NB4 (cell line): Measurements from ENCODE around the gene CCS.

Experiments used
- DNase-seq: peaks from one replicate; pipeline ENCODE4 v3.0.0; 2010; ENCODE audit warnings: low read depth
- H3K4me3 ChIP-seq: one replicate; pipeline ENCODE4 v1.5.1; 2011; ENCODE audit warnings: mild to moderate bottlenecking, low read depth, low read length, moderate library complexity
- MYC ChIP-seq: IDR thresholded peaks from 2 replicates; pipeline ENCODE4 v1.6.1; 2011; ENCODE audit warnings: low read depth, low read length
- POLR2A ChIP-seq: IDR thresholded peaks from 2 replicates; pipeline ENCODE4 v1.6.1; 2011; ENCODE audit warnings: mild to moderate bottlenecking; ENCODE audit not compliant: insufficient read length; ENCODE audit errors: extremely low read depth
- TF ChIP-seq, protein P1 (sequence below): IDR thresholded peaks from one replicate; pipeline ENCODE4 v1.5.1; 2012; ENCODE audit warnings: low read depth, low read length
- TF ChIP-seq, protein P2 (sequence below): IDR thresholded peaks from 2 replicates; pipeline ENCODE4 v1.6.1; 2011; ENCODE audit warnings: low read depth, low read length

Gene CCS

DNA sequence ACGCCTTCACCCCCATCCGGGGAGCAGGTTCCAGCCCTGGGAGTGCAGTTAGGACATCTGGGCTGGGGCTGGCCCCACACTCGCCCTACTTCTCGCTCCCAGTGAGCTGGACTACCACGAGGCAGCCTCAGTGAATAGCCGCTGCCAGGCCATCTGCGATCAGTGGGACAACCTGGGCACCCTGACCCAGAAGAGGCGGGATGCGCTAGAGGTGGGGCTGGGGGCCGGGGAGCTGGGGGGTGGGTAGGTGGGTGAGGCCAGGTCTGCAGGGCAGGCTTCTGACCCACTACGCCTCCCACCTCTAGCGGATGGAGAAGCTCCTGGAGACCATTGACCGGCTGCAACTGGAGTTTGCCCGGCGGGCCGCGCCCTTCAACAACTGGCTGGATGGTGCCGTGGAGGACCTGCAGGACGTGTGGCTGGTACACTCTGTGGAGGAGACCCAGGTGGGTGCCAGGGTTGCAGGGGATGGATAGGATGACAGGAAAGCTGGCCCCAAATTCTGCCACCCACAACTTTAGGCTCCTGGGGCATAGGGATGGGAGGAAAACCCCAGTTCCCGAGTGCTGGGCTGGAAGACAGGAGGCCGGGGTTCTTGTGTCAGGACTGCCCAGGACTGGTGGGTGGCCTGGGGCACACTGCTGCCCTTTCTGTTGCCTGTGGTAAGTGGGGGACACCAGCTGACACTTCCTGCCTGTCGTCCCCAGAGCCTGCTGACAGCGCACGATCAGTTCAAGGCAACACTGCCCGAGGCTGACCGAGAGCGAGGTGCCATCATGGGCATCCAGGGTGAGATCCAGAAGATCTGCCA lies 32.9 kb upstream of the CCS start:
- H3K4me3 ChIP-seq, result no peak overlapping the region
- TF ChIP-seq POLR2A (no peak), MYC (no peak)
- TF ChIP-seq, protein P1, sequence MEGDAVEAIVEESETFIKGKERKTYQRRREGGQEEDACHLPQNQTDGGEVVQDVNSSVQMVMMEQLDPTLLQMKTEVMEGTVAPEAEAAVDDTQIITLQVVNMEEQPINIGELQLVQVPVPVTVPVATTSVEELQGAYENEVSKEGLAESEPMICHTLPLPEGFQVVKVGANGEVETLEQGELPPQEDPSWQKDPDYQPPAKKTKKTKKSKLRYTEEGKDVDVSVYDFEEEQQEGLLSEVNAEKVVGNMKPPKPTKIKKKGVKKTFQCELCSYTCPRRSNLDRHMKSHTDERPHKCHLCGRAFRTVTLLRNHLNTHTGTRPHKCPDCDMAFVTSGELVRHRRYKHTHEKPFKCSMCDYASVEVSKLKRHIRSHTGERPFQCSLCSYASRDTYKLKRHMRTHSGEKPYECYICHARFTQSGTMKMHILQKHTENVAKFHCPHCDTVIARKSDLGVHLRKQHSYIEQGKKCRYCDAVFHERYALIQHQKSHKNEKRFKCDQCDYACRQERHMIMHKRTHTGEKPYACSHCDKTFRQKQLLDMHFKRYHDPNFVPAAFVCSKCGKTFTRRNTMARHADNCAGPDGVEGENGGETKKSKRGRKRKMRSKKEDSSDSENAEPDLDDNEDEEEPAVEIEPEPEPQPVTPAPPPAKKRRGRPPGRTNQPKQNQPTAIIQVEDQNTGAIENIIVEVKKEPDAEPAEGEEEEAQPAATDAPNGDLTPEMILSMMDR, result no peak
- TF ChIP-seq, protein P2, sequence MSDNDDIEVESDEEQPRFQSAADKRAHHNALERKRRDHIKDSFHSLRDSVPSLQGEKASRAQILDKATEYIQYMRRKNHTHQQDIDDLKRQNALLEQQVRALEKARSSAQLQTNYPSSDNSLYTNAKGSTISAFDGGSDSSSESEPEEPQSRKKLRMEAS, result no peak
- DNase-seq, result no peak

DNA sequence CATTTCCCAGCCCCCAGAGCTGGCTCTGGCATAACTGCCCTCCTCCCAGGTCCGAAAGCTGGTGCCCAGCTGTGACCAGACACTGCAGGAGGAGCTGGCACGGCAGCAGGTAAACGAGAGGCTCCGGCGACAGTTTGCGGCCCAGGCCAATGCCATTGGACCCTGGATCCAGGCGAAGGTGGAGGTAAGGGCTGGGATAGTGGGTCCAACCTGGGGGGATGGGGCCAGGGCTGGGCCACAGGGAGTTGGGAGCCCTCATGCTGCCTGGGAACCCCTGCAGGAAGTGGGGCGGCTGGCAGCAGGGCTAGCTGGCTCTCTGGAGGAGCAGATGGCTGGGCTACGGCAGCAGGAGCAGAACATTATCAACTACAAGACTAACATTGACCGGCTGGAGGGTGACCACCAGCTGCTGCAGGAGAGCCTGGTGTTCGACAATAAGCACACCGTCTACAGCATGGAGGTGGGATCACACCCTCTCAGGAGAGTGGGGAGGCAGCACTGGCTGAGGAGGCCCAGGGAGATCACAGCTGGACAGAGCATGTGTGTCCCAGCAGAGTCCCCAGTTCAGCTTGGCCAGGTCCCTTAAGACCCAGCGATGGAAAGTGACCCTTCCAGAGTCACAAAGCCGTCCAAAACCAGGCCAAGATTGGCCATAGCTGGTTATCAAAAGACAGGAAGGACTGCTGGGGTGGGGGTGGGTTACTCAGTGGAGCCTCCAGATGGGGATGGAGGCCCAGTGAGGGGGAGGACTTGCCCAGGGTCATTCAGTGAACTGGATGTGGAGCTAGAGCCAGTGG lies 31.6 kb upstream of the CCS start:
- no peak overlapping the region for H3K4me3 ChIP-seq
- no peak for DNase-seq
- TF ChIP-seq MYC (no peak), POLR2A (no peak)
- TF ChIP-seq, protein P2, result no peak
- TF ChIP-seq, protein P1, result no peak

DNA sequence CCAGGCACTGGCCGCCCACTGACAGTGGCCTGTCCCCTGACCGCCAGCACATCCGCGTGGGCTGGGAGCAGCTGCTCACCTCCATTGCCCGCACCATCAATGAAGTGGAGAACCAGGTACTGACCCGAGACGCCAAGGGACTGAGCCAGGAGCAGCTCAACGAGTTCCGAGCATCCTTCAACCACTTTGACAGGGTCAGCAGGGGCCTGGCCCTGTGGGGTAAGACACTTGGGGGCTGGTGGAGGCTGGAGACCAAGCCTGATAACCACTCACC lies 31.1 kb upstream of the CCS start:
- no peak overlapping the region for H3K4me3 ChIP-seq
- DNase-seq, result no peak
- TF ChIP-seq, protein P1, result no peak

DNA sequence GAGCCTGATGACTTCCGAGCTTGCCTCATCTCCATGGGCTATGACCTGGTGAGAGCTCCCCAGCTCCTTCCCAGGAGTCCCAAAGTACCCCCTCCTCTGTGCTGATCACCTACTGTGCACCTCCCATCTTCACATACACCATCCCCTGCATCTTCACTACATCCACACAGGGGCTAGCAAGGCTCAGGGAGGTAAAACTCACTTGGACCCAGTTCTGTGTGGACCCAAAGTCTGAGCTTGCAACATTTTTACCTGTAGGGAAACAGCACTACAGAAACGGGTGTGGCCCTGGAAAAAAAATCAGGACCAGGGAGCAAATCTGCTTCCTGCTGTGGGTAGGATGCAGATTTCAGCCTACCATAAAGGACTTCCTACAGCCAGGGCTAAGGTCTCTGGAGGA lies 30.7 kb upstream of the CCS start:
- H3K4me3 ChIP-seq, result no peak overlapping the region
- TF ChIP-seq POLR2A (no peak), MYC (no peak)
- TF ChIP-seq, protein P2, result no peak
- DNase-seq, result no peak

DNA sequence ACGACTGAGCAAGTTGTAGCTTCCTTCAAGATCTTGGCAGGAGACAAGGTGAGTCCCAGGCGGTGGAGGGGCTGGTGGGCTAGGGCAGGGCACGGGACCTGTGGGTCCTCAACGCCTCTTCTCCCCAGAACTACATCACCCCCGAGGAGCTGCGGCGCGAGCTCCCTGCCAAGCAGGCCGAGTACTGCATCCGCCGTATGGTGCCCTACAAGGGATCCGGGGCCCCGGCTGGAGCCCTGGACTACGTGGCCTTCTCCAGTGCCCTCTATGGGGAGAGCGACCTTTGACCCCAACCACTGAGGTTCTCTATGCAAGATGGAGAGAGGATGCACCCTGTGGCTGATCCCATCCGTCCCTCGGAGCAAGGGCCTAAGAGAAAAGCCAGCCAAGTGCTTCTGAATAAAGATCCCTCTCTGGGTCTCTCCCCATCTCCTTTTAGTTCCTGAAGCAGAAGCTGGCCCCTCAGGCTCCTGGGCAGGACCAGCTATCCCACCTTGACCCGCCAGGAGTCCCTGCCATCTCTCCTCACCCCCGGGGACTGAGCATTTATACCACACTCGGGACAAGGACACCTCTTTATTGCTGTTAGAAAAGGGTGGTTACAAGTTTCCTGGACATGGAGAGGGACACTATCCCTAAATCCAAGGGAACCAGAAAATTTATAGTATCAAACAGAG lies 29.9 kb upstream of the CCS start:
- no peak for DNase-seq
- TF ChIP-seq MYC (no peak), POLR2A (no peak)
- TF ChIP-seq, protein P2, result no peak
- TF ChIP-seq, protein P1, result no peak
- no peak overlapping the region for H3K4me3 ChIP-seq

DNA sequence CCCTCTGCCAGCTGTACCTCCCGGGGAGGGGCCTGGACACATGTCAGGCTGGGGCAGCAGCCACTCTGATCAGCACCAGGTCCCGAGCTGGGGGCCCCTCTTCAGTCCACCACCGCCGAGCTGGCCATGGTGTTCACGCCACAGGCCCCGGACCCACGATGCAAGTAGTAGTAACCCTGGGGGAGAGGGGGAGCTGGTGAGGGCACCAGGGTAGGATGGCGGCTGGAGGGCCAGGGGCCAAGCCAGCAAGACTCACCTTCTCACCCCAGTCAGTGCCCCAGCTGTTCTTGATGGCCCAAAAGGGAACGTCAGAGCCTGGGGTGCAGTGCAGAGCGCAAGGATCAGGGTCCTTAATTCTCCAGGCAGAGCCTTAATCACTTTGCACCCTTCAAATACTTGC lies 29.2 kb upstream of the CCS start:
- H3K4me3 ChIP-seq, result no peak overlapping the region
- DNase-seq, result no peak
- TF ChIP-seq MYC (no peak), POLR2A (no peak)
- TF ChIP-seq, protein P1, result no peak
- TF ChIP-seq, protein P2, result no peak
